Progenitor cell of endocrine pancreas (in vitro differentiated cells): Measurements from ENCODE around the gene RAB11FIP5. TPM values are rescaled to one million over a fixed set of nuclear protein-coding genes. Genes with fewer than 3 reads are reported as not detected.

Source experiments
- DNase-seq: peaks from one replicate; pipeline ENCODE4 v3.0.0; 2021; ENCODE audit warnings: low spot score; ENCODE audit not compliant: unreplicated experiment
- H3K27ac Mint-ChIP-seq: 2 replicates; pipeline ENCODE4 v1.8.0; 2021; ENCODE audit warnings: mild to moderate bottlenecking, moderate library complexity, mixed read lengths
- H3K27me3 Mint-ChIP-seq: 2 replicates; pipeline ENCODE4 v1.8.0; 2021; ENCODE audit warnings: mixed read lengths
- H3K36me3 Mint-ChIP-seq: 2 replicates; pipeline ENCODE4 v1.8.0; 2022; ENCODE audit warnings: mixed read lengths; ENCODE audit not compliant: insufficient read depth
- H3K4me1 Mint-ChIP-seq: 2 replicates; pipeline ENCODE4 v1.8.0; 2021; ENCODE audit warnings: low read depth, mixed read lengths
- H3K4me3 Mint-ChIP-seq: 2 replicates; pipeline ENCODE4 v1.8.0; 2021; ENCODE audit warnings: low read depth, mild to moderate bottlenecking, moderate library complexity, mixed read lengths
- H3K9me3 Mint-ChIP-seq: 2 replicates; pipeline ENCODE4 v1.8.0; 2021; ENCODE audit warnings: low read depth, mixed read lengths
- total RNA-seq: library from RNA; stranded (reverse); gene quantifications from 2 replicates; pipeline ENCODE4 v1.2.1, GENCODE V29; 2021
- TF ChIP-seq, protein P1 (sequence below): fragments of 200-600 bp; sonication (generic); IDR thresholded peaks from one replicate; pipeline ENCODE4 v1.5.0; 2021; ENCODE audit warnings: antibody characterized with exemption, mild to moderate bottlenecking; ENCODE audit not compliant: unreplicated experiment

Gene RAB11FIP5
- total RNA-seq, 1 donor from 2014 or later: 23.5 TPM

DNA sequence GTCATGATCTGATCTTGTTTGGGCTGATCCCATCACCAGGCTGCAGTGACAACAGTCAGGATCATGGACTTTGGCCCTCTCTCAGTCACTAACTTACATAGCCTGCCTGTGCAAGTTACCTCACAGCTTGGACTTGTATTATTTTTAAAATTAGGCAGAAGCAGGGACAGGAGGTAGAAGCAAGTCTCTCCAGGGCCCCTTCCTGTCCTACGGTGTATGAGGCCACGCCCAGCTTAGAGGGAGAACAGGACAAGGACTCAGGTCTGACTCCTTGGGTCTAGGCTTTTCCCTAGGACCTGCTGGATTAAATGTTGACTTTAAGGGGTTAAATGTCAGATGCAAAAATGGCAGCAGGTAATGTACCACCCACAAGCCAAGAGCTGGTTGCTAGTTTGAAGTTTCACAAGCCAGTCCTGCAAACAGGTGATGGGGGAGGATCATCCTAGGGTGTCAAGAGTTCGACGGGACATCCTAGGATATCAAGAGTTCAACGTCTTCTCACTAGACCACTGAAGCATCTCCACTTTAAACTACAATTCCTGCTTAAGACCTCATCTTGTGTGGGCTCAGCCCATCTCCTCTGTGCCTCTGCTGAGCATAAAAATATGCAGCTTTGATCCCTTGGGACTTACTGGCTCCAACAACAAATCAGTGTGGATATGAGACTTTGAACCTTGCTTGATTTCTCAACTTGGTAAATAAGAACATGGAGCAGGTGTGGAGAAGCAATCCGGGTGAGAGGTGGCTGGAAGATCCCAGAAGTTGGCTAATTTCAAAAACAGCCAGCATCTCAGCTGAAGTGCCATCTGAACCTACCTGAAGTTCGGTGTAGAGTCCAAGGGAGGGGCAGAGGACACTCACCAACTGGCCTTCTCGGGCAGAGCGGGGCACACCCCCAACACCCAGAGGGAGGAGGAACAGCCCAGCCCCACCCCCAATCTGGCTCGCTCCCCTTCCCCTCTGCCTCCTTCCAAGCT, 80.7 kb downstream of the RAB11FIP5 start:
- no peak for DNase-seq
- no peak overlapping the region for H3K4me3 Mint-ChIP-seq
- H3K36me3 Mint-ChIP-seq: peaks cover 5% of the 10 kb centered on the region
- H3K27me3 Mint-ChIP-seq: no peaks in the 10 kb centered on the region
- H3K4me1 Mint-ChIP-seq: peaks cover 7% of the 10 kb centered on the region
- H3K9me3 Mint-ChIP-seq: no peaks in the 10 kb centered on the region
- TF ChIP-seq, protein P1, sequence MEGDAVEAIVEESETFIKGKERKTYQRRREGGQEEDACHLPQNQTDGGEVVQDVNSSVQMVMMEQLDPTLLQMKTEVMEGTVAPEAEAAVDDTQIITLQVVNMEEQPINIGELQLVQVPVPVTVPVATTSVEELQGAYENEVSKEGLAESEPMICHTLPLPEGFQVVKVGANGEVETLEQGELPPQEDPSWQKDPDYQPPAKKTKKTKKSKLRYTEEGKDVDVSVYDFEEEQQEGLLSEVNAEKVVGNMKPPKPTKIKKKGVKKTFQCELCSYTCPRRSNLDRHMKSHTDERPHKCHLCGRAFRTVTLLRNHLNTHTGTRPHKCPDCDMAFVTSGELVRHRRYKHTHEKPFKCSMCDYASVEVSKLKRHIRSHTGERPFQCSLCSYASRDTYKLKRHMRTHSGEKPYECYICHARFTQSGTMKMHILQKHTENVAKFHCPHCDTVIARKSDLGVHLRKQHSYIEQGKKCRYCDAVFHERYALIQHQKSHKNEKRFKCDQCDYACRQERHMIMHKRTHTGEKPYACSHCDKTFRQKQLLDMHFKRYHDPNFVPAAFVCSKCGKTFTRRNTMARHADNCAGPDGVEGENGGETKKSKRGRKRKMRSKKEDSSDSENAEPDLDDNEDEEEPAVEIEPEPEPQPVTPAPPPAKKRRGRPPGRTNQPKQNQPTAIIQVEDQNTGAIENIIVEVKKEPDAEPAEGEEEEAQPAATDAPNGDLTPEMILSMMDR: no peak
- H3K27ac Mint-ChIP-seq: no peak overlapping the region

DNA sequence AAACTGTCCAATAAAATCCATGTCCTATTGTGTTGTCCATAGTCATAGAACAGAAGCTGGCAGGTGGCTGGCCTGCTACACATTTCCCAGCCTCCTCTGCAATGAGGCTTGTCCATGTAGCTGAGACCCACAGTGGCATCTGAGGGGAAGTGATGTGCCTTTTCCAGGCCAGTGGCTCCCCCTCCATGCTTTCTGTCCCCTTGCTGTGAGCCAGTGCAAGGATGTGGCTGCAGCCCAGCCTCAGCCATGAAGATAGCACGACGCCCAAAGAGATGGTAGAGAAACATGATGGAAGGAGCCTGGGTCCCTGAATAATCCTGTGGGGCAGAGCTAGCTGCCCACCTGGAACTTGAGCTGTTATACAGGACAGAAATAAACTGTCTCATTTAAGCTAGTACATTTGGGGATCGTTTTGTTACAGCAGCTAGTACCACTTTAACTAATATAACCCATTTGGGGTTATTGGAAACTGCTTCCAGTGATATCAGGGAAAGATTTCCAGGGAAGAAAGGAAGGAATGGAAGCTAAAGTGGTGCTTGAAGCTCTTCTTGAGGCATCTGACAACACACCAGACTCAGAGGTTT, 81.6 kb downstream of the RAB11FIP5 start:
- Mint-ChIP-seq H3K4me3 (no peak overlapping the region), H3K9me3 (no peaks in the 10 kb centered on the region), H3K4me1 (peaks cover 7% of the 10 kb centered on the region), H3K36me3 (peaks cover 5% of the 10 kb centered on the region), H3K27ac (peak overlapping the region; percentile 58), H3K27me3 (no peaks in the 10 kb centered on the region)
- DNase-seq: no peak
- TF ChIP-seq, protein P1: no peak

DNA sequence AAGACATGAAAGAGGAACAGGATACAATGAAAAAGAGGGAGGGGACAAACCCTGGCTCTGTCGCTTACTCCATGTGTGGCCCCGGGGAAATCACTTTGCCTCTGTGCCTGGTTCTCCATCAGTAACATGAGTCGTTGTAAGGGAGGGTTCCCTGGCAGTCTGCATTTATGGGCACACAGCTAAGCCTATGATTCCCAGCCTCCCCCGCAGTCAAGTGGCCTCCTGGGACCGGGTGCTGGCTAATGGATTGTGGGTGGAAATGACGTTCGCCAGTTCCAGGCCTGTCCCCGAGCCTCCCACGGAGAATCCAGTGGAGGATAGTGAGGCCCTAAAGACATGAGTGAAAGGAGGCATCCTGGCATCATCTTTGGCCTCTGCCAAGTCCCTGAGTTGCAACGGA, 83.9 kb downstream of the RAB11FIP5 start:
- no peaks in the 10 kb centered on the region for H3K9me3 Mint-ChIP-seq
- no peak overlapping the region for H3K4me3 Mint-ChIP-seq
- no peaks in the 10 kb centered on the region for H3K27me3 Mint-ChIP-seq
- TF ChIP-seq, protein P1: no peak
- DNase-seq: no peak
- no peak overlapping the region for H3K27ac Mint-ChIP-seq
- H3K4me1 Mint-ChIP-seq: peaks cover 7% of the 10 kb centered on the region
- H3K36me3 Mint-ChIP-seq: peaks cover 2% of the 10 kb centered on the region

DNA sequence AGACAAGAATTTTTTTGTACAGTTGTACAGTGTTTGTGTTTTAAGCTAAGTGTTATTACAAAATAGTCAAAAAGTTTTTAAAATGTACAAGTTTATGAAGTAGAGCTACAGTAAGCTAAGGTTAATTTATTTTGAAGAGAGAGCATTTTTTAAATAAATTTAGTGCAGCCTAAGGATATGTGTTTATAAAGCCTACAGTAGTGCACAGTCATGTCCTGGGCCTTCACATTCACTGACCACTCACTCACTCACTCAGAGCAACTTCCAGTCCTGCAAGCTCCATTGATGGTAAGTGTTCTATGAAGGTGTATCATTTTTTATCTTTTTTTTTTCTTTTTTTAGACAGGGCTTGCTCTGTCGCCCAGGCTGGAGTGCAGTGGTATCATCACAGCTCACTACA, 85.4 kb downstream of the RAB11FIP5 start:
- Mint-ChIP-seq H3K36me3 (peaks cover 2% of the 10 kb centered on the region), H3K27me3 (no peaks in the 10 kb centered on the region)

DNA sequence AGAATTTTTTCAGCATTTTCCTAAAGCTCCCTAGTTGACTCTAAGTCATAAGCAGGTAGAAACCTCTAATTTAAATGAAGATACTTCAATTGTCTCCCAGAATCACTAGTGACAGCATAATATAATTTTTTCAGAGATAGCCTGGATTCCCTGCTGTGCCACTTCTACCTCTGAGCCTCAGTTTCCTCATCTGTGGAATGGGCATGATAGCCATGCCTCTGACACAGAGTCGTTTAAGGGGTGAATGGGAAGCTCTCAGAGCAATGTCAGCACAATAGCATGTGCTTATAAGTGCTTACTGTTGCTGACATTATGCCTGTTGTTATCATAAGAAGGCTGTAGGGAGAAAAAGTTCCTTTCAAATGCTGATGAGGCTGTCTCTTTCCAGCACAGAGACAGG, 89.3 kb downstream of the RAB11FIP5 start:
- H3K27me3 Mint-ChIP-seq: no peaks in the 10 kb centered on the region

More for the DNA sequence above, 85.4 kb downstream of the RAB11FIP5 start:
- H3K4me3 Mint-ChIP-seq: no peak overlapping the region
- no peaks in the 10 kb centered on the region for H3K9me3 Mint-ChIP-seq
- peaks cover 2% of the 10 kb centered on the region for H3K4me1 Mint-ChIP-seq
- no peak for DNase-seq
- TF ChIP-seq, protein P1: no peak
- no peak overlapping the region for H3K27ac Mint-ChIP-seq

More for the DNA sequence above, 89.3 kb downstream of the RAB11FIP5 start:
- no peak overlapping the region for H3K4me3 Mint-ChIP-seq
- no peak for DNase-seq
- TF ChIP-seq, protein P1: no peak
- no peak overlapping the region for H3K27ac Mint-ChIP-seq
- H3K4me1 Mint-ChIP-seq: peaks cover 17% of the 10 kb centered on the region
- H3K9me3 Mint-ChIP-seq: no peaks in the 10 kb centered on the region
- H3K36me3 Mint-ChIP-seq: peaks cover 2% of the 10 kb centered on the region
